Measurements from ENCODE around the gene STIM2. TPM values are rescaled to one million over a fixed set of nuclear protein-coding genes. Genes with fewer than 3 reads are reported as not detected.

Gene STIM2
- total RNA-seq, 1 experiment from 2014 or later: 30.2 TPM

GRCh38 chr4:26907731-26908599 lies 47.3 kb downstream of the STIM2 start:
- H3K36me3 ChIP-seq (ENCODE audit: low read depth): no peaks in the 10 kb centered on the region
- no peak overlapping the region for H3K4me2 ChIP-seq
- no peaks in the 10 kb centered on the region for H3K9me2 ChIP-seq (ENCODE audit: insufficient read depth)
- ChIA-PET CTCF (no interaction called here), POLR2A (ENCODE audit: unreplicated experiment) (no interaction called here)
- H3K4me1 ChIP-seq (replicated peaks; ENCODE audit: insufficient read depth): no peaks in the 10 kb centered on the region
- no peaks in the 10 kb centered on the region for H3K79me2 ChIP-seq (ENCODE audit: low read depth)
- H3K9me3 ChIP-seq (ENCODE audit: insufficient read depth, low read depth): no peaks in the 10 kb centered on the region
- intact Hi-C loops (cut with micrococcal nuclease; ENCODE audit: unreplicated experiment): no loop called here
- H3F3A ChIP-seq (ENCODE audit: insufficient read depth, low read depth): no peaks in the 10 kb centered on the region
- H3K27me3 ChIP-seq (ENCODE audit: insufficient read depth, low read depth): no peaks in the 10 kb centered on the region
- no peak overlapping the region for H3K4me3 ChIP-seq
- no TSS peak for BruUV-seq (replicated peaks)
- H2AFZ ChIP-seq: no peak overlapping the region
- no peak for DNase-seq
- H4K20me1 ChIP-seq (ENCODE audit: insufficient read depth): no peaks in the 10 kb centered on the region
- no peak overlapping the region for H3K27ac ChIP-seq
- TF ChIP-seq EZH2 (IDR thresholded peaks at IDR 0.05; ENCODE audit: low read depth) (no peak), CTCF (conservative IDR thresholded peaks at IDR 0.05) (no peak)

- Histone ChIP-seq H3K4me3 (no peak overlapping the region), H3F3A (ENCODE audit: insufficient read depth, low read depth) (no peaks in the 10 kb centered on the region), H3K36me3 (ENCODE audit: low read depth) (no peaks in the 10 kb centered on the region), H3K4me2 (no peak overlapping the region), H3K79me2 (ENCODE audit: low read depth) (no peaks in the 10 kb centered on the region), H3K9me3 (ENCODE audit: insufficient read depth, low read depth) (no peaks in the 10 kb centered on the region), H2AFZ (no peak overlapping the region), H3K27ac (no peak overlapping the region), H3K9me2 (ENCODE audit: insufficient read depth) (no peaks in the 10 kb centered on the region), H3K27me3 (ENCODE audit: insufficient read depth, low read depth) (no peaks in the 10 kb centered on the region), H4K20me1 (ENCODE audit: insufficient read depth) (no peaks in the 10 kb centered on the region), H3K4me1 (replicated peaks; ENCODE audit: insufficient read depth) (no peaks in the 10 kb centered on the region)
- POLR2A ChIA-PET (ENCODE audit: unreplicated experiment): no interaction called here
- no peak for DNase-seq
- TF ChIP-seq EZH2 (IDR thresholded peaks at IDR 0.05; ENCODE audit: low read depth) (no peak), CTCF (conservative IDR thresholded peaks at IDR 0.05) (no peak)
- intact Hi-C loops (cut with micrococcal nuclease; ENCODE audit: unreplicated experiment): no loop called here
- CTCF ChIA-PET: no interaction called here
- BruUV-seq (replicated peaks): no TSS peak
These were observed 48.7 kb downstream of the STIM2 start for GRCh38 chr4:26909369-26909768.

GRCh38 chr4:26911254-26911653 lies 50.6 kb downstream of the STIM2 start:
- TF ChIP-seq EZH2 (IDR thresholded peaks at IDR 0.05; ENCODE audit: low read depth) (no peak), CTCF (conservative IDR thresholded peaks at IDR 0.05) (no peak)
- Histone ChIP-seq H3K9me3 (ENCODE audit: insufficient read depth, low read depth) (no peaks in the 10 kb centered on the region), H3K9me2 (ENCODE audit: insufficient read depth) (no peaks in the 10 kb centered on the region), H3F3A (ENCODE audit: insufficient read depth, low read depth) (no peaks in the 10 kb centered on the region), H3K4me1 (replicated peaks; ENCODE audit: insufficient read depth) (no peaks in the 10 kb centered on the region), H2AFZ (no peak overlapping the region), H3K4me3 (no peak overlapping the region), H4K20me1 (ENCODE audit: insufficient read depth) (no peaks in the 10 kb centered on the region), H3K79me2 (ENCODE audit: low read depth) (no peaks in the 10 kb centered on the region), H3K27ac (no peak overlapping the region), H3K4me2 (no peak overlapping the region), H3K36me3 (ENCODE audit: low read depth) (no peaks in the 10 kb centered on the region), H3K27me3 (ENCODE audit: insufficient read depth, low read depth) (no peaks in the 10 kb centered on the region)
- no TSS peak for BruUV-seq (replicated peaks)
- intact Hi-C loops (cut with micrococcal nuclease; ENCODE audit: unreplicated experiment): no loop called here
- POLR2A ChIA-PET (ENCODE audit: unreplicated experiment): no interaction called here
- CTCF ChIA-PET: no interaction called here
- DNase-seq: no peak

Data from PC-9 (cell line).